IMR-90 (cell line): ENCODE data around the gene ST14.

Experiments used
- CEBPB ChIP-seq: IDR thresholded peaks from 2 replicates; pipeline ENCODE4 v1.6.1; 2012; ENCODE audit warnings: low read depth, low read length, improper control_type of control experiment
- CHD1 ChIP-seq: IDR thresholded peaks from 2 replicates; pipeline ENCODE4 v1.6.1; 2012; ENCODE audit warnings: low read depth, low read length, improper control_type of control experiment
- ELK1 ChIP-seq: fragments of 150-350 bp; IDR thresholded peaks from 2 replicates; pipeline ENCODE4 v1.6.1; 2016; ENCODE audit warnings: low read depth, mild to moderate bottlenecking, low read length, moderate library complexity, borderline replicate concordance
- MAFK ChIP-seq: IDR thresholded peaks from 2 replicates; pipeline ENCODE4 v1.6.1; 2012; ENCODE audit warnings: low read depth, low read length, improper control_type of control experiment
- POLR2A ChIP-seq: IDR thresholded peaks from 2 replicates; pipeline ENCODE4 v1.6.1; 2012; ENCODE audit warnings: mild to moderate bottlenecking, low read depth, low read length
- RAD21 ChIP-seq: IDR thresholded peaks from 2 replicates; pipeline ENCODE4 v1.6.1; 2012; ENCODE audit warnings: low read length, improper control_type of control experiment
- RFX5 ChIP-seq: IDR thresholded peaks from 2 replicates; pipeline ENCODE4 v1.8.0; 2012; ENCODE audit warnings: low read depth, mild to moderate bottlenecking, low read length, moderate library complexity
- SMC3 ChIP-seq: fragments of 150-350 bp; IDR thresholded peaks from 2 replicates; pipeline ENCODE4 v1.6.1; 2016; ENCODE audit warnings: low read depth, mild to moderate bottlenecking, antibody characterized with exemption, low read length, moderate library complexity
- TF ChIP-seq, protein P1 (sequence below): conservative IDR thresholded peaks from 2 replicates; pipeline ENCODE4 v1.5.1; 2012; ENCODE audit warnings: mild to moderate bottlenecking, low read depth, low read length, improper control_type of control experiment

- TF ChIP-seq, protein P1, sequence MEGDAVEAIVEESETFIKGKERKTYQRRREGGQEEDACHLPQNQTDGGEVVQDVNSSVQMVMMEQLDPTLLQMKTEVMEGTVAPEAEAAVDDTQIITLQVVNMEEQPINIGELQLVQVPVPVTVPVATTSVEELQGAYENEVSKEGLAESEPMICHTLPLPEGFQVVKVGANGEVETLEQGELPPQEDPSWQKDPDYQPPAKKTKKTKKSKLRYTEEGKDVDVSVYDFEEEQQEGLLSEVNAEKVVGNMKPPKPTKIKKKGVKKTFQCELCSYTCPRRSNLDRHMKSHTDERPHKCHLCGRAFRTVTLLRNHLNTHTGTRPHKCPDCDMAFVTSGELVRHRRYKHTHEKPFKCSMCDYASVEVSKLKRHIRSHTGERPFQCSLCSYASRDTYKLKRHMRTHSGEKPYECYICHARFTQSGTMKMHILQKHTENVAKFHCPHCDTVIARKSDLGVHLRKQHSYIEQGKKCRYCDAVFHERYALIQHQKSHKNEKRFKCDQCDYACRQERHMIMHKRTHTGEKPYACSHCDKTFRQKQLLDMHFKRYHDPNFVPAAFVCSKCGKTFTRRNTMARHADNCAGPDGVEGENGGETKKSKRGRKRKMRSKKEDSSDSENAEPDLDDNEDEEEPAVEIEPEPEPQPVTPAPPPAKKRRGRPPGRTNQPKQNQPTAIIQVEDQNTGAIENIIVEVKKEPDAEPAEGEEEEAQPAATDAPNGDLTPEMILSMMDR = no peak
- TF ChIP-seq CEBPB (no peak), CHD1 (no peak), POLR2A (no peak), MAFK (no peak), RAD21 (no peak), RFX5 (no peak), ELK1 (no peak), SMC3 (no peak)
These were observed 77.9 kb downstream of the ST14 start for GRCh38 chr11:130237282-130238006.
